ENCODE measurements around the gene IL1RL2. TPM values are rescaled to one million over a fixed set of nuclear protein-coding genes. Genes with fewer than 3 reads are reported as not detected.

The IL1RL2 gene
- total and polyA plus RNA-seq, 2 of the 8 experiments (the other 6 are each of a cell fraction or from before 2014, with no cell fraction given): not detected

DNA sequence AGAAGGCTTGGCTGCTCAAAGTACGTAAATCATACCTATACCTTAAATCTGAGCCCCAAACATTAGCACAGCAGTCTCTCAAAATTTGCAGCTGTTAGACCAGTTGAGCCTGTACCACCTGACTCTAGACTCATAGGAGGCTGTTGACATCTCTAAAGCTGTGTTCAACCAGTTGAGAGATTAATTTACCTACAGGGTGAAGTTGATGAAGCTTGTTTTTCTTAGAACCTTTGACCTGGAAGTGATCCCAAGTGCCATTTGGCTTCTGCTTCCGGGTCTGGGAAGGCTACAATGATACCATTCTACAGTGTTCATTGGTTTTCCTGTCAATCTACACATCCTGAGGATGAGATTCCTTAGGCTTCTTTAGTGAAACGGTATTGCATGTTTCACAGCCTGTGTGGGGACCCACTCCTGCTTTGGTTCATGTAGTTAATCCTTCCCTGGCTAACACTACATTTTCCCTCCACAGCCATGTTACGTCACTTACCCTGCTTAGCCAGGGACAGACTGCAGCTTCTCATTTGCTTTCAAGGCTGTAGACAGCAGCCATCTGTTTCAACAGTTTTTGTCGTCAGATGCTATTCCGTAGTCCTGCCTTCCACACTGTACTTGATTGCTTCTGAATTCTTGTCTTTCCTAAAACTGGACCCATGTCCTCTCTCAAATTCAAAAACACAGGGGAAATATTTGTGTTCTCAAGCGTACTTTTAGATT, 4.7 kb upstream of the IL1RL2 start (continued):
- no peak for TF ChIP-seq NANOG (IDR thresholded peaks at IDR 0.05; ENCODE audit: insufficient read depth, low read depth, low read length, poor library complexity, severe bottlenecking)
- TF ChIP-seq, protein P1, sequence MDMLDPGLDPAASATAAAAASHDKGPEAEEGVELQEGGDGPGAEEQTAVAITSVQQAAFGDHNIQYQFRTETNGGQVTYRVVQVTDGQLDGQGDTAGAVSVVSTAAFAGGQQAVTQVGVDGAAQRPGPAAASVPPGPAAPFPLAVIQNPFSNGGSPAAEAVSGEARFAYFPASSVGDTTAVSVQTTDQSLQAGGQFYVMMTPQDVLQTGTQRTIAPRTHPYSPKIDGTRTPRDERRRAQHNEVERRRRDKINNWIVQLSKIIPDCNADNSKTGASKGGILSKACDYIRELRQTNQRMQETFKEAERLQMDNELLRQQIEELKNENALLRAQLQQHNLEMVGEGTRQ (IDR thresholded peaks at IDR 0.05; ENCODE audit: low read length): no peak
- no peak for TF ChIP-seq HDAC2 (IDR thresholded peaks at IDR 0.05; ENCODE audit: borderline replicate concordance in 1 of 2, low read depth in 2 of 2, low read length in 2 of 2)
